Caco-2 (cell line): ENCODE results near the gene GRM4. TPM values are rescaled to one million over a fixed set of nuclear protein-coding genes. Genes with fewer than 3 reads are reported as not detected.

ENCODE experiments used
- BruUV-seq: library from RNA; stranded (reverse); fragments of 400-500 nt; replicated peaks from 2 replicates; lab custom pipeline; 2021; lab: Mats Ljungman, UMichigan
- CTCF ChIA-PET: fragments of 300-600 bp; sonication (Branson Sonifier 250); formaldehyde crosslinking; loops from one replicate; lab custom pipeline; 2022; ENCODE audit warnings: antibody characterized with exemption; lab: Charles Lee
- POLR2A ChIA-PET: fragments of 300-600 bp; sonication (Branson Sonifier 250); formaldehyde crosslinking; loops from one replicate; lab custom pipeline; 2022; ENCODE audit warnings: antibody characterized with exemption; lab: Charles Lee
- DNase-seq, 2 experiments: peaks; one replicate each; pipeline versions ENCODE4 v3.0.0 to v3.0.0-alpha.2; 2020 to 2022
- H3K27me3 ChIP-seq: replicated peaks from 2 replicates; pipeline ENCODE4 v1.6.0; 2011; ENCODE audit warnings: low read length; ENCODE audit not compliant: control insufficient read depth, insufficient read depth
- H3K36me3 ChIP-seq: 2 replicates; pipeline ENCODE4 v1.5.1; 2011; ENCODE audit warnings: low read length; ENCODE audit not compliant: control insufficient read depth, insufficient read depth
- H3K4me1 ChIP-seq: fragments of 250-450 bp; sonication (Bioruptor Pico); 2 replicates; pipeline ENCODE4 v1.5.1; 2020; ENCODE audit warnings: mild to moderate bottlenecking
- H3K4me3 ChIP-seq: 2 replicates; pipeline ENCODE4 v1.5.1; 2011; ENCODE audit warnings: low read depth, mild to moderate bottlenecking, control low read depth, low read length
- H3K9me3 ChIP-seq: fragments of 250-450 bp; sonication (Bioruptor Pico); 2 replicates; pipeline ENCODE4 v1.5.1; 2020; ENCODE audit warnings: mild to moderate bottlenecking, moderate library complexity
- H3K27ac Mint-ChIP-seq: one replicate; pipeline ENCODE4 v1.8.0; 2022; ENCODE audit warnings: mixed read lengths; ENCODE audit not compliant: unreplicated experiment
- H3K27me3 Mint-ChIP-seq: one replicate; pipeline ENCODE4 v1.8.0; 2022; ENCODE audit warnings: mixed read lengths; ENCODE audit not compliant: insufficient read depth, unreplicated experiment
- H3K36me3 Mint-ChIP-seq: one replicate; pipeline ENCODE4 v1.8.0; 2022; ENCODE audit warnings: mild to moderate bottlenecking, mixed read lengths; ENCODE audit not compliant: insufficient read depth, unreplicated experiment
- H3K4me1 Mint-ChIP-seq: one replicate; pipeline ENCODE4 v1.8.0; 2022; ENCODE audit warnings: low read depth, mixed read lengths; ENCODE audit not compliant: unreplicated experiment
- H3K4me3 Mint-ChIP-seq: one replicate; pipeline ENCODE4 v1.8.0; 2022; ENCODE audit warnings: mild to moderate bottlenecking, moderate library complexity, mixed read lengths; ENCODE audit not compliant: unreplicated experiment
- H3K9me3 Mint-ChIP-seq: one replicate; pipeline ENCODE4 v1.8.0; 2022; ENCODE audit warnings: mixed read lengths; ENCODE audit not compliant: unreplicated experiment
- CTCF ChIP-seq, 2 experiments: fragments of 200-600 bp in 1 of 2; IDR thresholded peaks; 1 replicate in 1 of 2; 2 replicates in 1 of 2; pipeline versions ENCODE4 v1.5.1 to v1.8.0; 2011 to 2022; ENCODE audit warnings: antibody characterized with exemption in 1 of 2, control low read depth in 1 of 2, inconsistent platforms in 1 of 2, low read depth in 1 of 2, low read length in 1 of 2, mild to moderate bottlenecking in 1 of 2, moderate library complexity in 1 of 2; ENCODE audit not compliant: insufficient read depth in 1 of 2, severe bottlenecking in 1 of 2, unreplicated experiment in 1 of 2
- intact Hi-C: fragments of 100-400 bp; cut with micrococcal nuclease; formaldehyde crosslinking; loops from one replicate; pipeline ENCODE4 v1.10.0; 2022; ENCODE audit not compliant: unreplicated experiment
- total RNA-seq: library from RNA; stranded (reverse); gene quantifications from 2 replicates; pipeline ENCODE4 v1.2.3, GENCODE V29; 2022

The GRM4 gene
- total RNA-seq, 1 experiment from 2014 or later: 0.09 TPM

DNA sequence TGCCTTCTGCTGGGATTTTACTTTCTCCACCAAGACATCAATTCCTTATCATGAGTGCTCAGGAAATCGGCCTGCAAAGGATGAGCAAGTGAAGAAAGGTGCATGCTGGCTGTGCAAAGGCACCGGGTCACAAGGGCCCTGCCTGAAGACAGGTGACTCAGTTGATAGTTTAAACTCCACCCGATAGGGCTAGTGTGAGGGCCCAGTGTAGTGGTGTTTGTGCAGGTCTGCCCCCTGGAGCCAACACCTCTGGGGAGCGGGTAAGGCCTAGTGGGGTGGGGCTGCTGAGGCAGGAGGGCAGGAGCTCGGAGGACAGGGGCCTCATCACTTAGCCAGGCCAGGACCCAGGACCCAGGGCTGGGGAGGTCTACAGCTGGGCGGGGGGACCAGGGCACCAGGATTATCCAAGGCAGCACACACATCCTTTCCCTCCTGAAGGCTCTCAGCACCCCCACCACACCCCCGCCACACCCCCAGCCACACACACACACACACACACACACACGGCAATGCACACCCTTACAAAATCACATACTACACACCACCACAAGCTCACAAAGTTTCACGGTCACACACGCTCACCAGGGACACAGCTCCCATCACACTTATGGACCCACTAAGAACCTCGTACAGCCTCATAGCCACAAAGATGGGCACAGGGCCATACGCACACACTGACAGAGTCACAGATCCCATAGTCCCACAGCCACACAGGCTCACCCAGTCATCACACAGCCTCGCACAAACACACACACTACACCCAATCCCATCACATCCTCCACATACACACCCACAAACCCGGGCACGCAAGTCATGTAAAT is 75.4 kb downstream of the GRM4 start:
- Mint-ChIP-seq H3K27me3 (peaks cover 12% of the 10 kb centered on the region), H3K4me3 (no peak overlapping the region), H3K4me1 (no peaks in the 10 kb centered on the region), H3K36me3 (peaks cover under 1% of the 10 kb centered on the region), H3K9me3 (no peaks in the 10 kb centered on the region), H3K27ac (no peak overlapping the region)
- no peak for DNase-seq
- Histone ChIP-seq H3K4me3 (no peak overlapping the region), H3K9me3 (no peaks in the 10 kb centered on the region), H3K4me1 (no peaks in the 10 kb centered on the region), H3K36me3 (no peaks in the 10 kb centered on the region), H3K27me3 (no peaks in the 10 kb centered on the region)
- intact Hi-C loops: no loop called here
- POLR2A ChIA-PET: no interaction called here
- CTCF ChIA-PET: interaction anchor here (0.8 kb wide), 1 partner anchor 15 kb away, joined by 3 read pairs; no protein-coding TSS in a partner anchor
- TF ChIP-seq CTCF (IDR thresholded peaks at IDR 0.05; ENCODE audit: insufficient read depth in 1 of 2, low read depth in 1 of 2, low read length in 1 of 2, severe bottlenecking in 1 of 2, unreplicated experiment in 1 of 2): no peak
- no TSS peak for BruUV-seq

DNA sequence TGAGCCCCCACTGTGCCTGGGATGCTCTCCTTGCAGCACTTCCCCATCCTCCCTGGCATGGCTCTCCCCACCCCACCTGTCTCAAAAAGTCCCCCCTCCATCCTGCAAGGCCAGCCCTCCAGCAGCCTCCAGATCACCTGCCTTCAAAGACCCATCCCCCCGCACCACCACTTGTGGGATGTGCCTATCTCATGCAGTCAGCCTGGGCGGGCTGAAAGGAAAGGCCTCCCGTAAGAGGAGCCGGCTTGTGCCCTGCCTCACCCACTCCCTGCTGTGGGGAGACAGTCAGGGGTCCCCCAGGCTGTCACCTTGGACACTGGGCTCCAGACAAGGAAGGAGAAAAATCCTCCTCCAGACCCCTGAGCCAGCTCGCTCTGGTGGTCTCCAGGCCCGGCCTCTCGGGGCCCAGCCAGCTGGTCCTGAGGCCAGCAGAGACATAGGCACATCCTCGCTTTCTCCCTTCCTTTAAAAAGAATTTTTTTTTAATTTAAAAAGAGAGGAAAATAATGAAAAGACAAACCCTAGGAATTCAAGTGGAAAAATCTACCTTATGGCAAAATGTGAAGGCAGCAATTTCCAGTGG is 77.3 kb downstream of the GRM4 start:
- no peaks in the 10 kb centered on the region for H3K9me3 Mint-ChIP-seq
- CTCF ChIA-PET: interaction anchor here (1.3 to 2.7 kb wide), 2 partner anchors 11 to 13 kb away, joined by 3 to 8 read pairs; no protein-coding TSS in a partner anchor
- intact Hi-C loops: no loop called here

More for the DNA sequence above, 77.3 kb downstream of the GRM4 start:
- H3K36me3 Mint-ChIP-seq: peaks cover 4% of the 10 kb centered on the region
- H3K4me1 Mint-ChIP-seq: no peaks in the 10 kb centered on the region
- no peaks in the 10 kb centered on the region for H3K36me3 ChIP-seq
- no peak for TF ChIP-seq CTCF (IDR thresholded peaks at IDR 0.05; ENCODE audit: insufficient read depth in 1 of 2, low read depth in 1 of 2, low read length in 1 of 2, severe bottlenecking in 1 of 2, unreplicated experiment in 1 of 2)
- BruUV-seq: no TSS peak
- no peaks in the 10 kb centered on the region; the same call in 1 of the 2 replicates for H3K27me3 ChIP-seq
- peaks cover 21% of the 10 kb centered on the region for H3K27me3 Mint-ChIP-seq
- no peaks in the 10 kb centered on the region for H3K9me3 ChIP-seq
- no peaks in the 10 kb centered on the region for H3K4me1 ChIP-seq
- POLR2A ChIA-PET: no interaction called here
- no peak for DNase-seq
- no peak overlapping the region for H3K4me3 Mint-ChIP-seq
- no peak overlapping the region for H3K27ac Mint-ChIP-seq
- H3K4me3 ChIP-seq: no peak overlapping the region
